Measurements from ENCODE around the gene WAPL. TPM values are rescaled to one million over a fixed set of nuclear protein-coding genes. Genes with fewer than 3 reads are reported as not detected.

The WAPL gene
- total and polyA plus RNA-seq, 10 of the 15 experiments (the other 5 are each of a cell fraction or from before 2014, with no cell fraction given): 15.7 to 45.8 (median 29.0) TPM

DNA sequence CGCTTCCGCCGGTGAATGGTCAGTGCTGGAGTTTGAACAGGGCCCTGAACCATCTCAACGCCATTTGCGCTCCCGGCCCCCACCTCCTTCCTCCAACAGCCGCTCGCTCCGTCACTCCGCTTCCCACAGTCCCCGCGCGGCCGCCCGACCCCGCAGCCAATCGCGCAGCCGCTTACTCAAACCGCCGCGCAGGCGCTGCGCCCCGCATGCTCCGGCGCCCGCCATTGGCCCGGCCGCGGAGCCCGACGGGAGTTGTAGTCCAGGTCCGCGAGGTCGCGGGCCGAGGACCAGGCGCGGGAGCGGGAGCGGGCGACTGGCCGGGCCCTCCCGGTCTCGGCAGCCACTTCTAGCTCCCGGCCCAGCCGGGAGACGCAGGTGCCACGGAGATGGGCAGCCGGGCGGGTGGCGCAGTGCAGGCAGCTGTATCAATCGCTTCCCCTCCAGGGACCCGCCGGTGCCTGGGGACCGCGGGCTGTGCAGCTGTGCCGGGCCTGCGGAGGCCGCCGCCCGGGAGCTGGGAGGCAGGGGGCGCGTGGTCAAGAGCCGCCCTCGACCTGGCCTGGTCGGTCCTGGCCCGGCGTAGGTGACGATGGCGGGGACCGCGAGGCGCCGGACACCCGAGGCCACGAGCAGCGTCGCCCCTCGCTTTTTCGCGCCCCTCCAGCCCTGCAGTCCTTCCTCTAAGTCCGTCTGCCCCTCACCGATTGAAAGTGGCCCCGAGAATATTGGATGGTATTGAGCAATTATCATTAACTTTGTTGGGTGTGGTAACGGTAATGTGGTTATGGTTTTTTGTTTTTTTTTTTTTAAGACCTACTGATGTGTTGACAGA, at the start of gene WAPL (continued):
- TF ChIP-seq ZBTB40 (IDR thresholded peaks at IDR 0.05; ENCODE audit: borderline replicate concordance) (no peak), IRF5 (IDR thresholded peaks at IDR 0.05; ENCODE audit: borderline replicate concordance) (no peak), KAT2A (conservative IDR thresholded peaks at IDR 0.05; ENCODE audit: control insufficient read depth, low read depth, low read length) (no peak), MAX (IDR thresholded peaks at IDR 0.05; ENCODE audit: low read depth, low read length) (no peak; the same call in none of the 2 replicates), STAT3 (IDR thresholded peaks at IDR 0.05; ENCODE audit: low read depth, low read length) (no peak), TCF7 (IDR thresholded peaks at IDR 0.05; ENCODE audit: borderline replicate concordance) (no peak), CBX5 (IDR thresholded peaks at IDR 0.05; ENCODE audit: low read depth) (no peak), FOXK2 (IDR thresholded peaks at IDR 0.05) (no peak), ZBED1 (IDR thresholded peaks at IDR 0.05; ENCODE audit: borderline replicate concordance) (no peak), TBL1XR1 (IDR thresholded peaks at IDR 0.05; ENCODE audit: low read depth, low read length) (no peak)
